Transverse colon (tissue), 4 donors: ENCODE data around the gene PBX4. TPM values are rescaled to one million over a fixed set of nuclear protein-coding genes. Genes with fewer than 3 reads are reported as not detected.

Experiments
- DNase-seq: peaks from one replicate; pipeline ENCODE4 v3.0.0-alpha.2; 2019
- H3K27ac ChIP-seq, 4 donors: fragments of 200-600 bp; sonication (generic); 2 replicates each; pipeline ENCODE4 v1.5.1; 2016 to 2018; ENCODE audit warnings: inconsistent platforms in 4 of 4
- H3K27me3 ChIP-seq: fragments of 200-600 bp; sonication (generic); 2 replicates; pipeline ENCODE4 v1.5.1; 2017; ENCODE audit warnings: inconsistent platforms
- H3K36me3 ChIP-seq, 4 donors: fragments of 200-600 bp; sonication (generic); 2 replicates each; pipeline ENCODE4 v1.5.1; 2017 to 2019; ENCODE audit warnings: inconsistent platforms in 4 of 4
- H3K4me1 ChIP-seq, 4 donors: fragments of 200-600 bp; sonication (generic); 2 replicates each; pipeline ENCODE4 v1.5.1; 2017 to 2020; ENCODE audit warnings: inconsistent platforms in 4 of 4
- H3K4me3 ChIP-seq, 4 donors: fragments of 200-600 bp; sonication (generic); 1 replicate in 1 of 4; 2 replicates in 3 of 4; pipeline versions ENCODE4 v1.5.1 to v1.6.1; 2017 to 2019; ENCODE audit warnings: inconsistent platforms in 4 of 4
- H3K9me3 ChIP-seq, 2 donors: fragments of 200-600 bp; sonication (generic); 2 replicates each; pipeline ENCODE4 v1.5.1; 2017 to 2019; ENCODE audit warnings: inconsistent platforms in 2 of 2
- CTCF ChIP-seq, 5 experiments: fragments of 200-600 bp in 3 of 5; fragments of 450-650 bp in 2 of 5; sonication (generic) in 3 of 5; IDR thresholded peaks; 1 replicate in 2 of 5; 2 replicates in 3 of 5; pipeline ENCODE4 v1.5.1; 2016 to 2017; ENCODE audit warnings: antibody characterized with exemption in 5 of 5, inconsistent platforms in 3 of 5, mild to moderate bottlenecking in 2 of 5, moderate library complexity in 1 of 5
- EP300 ChIP-seq: sonication (generic); formaldehyde crosslinking; IDR thresholded peaks from one replicate; pipeline ENCODE4 v1.6.1; 2017; ENCODE audit warnings: antibody characterized with exemption, low read depth
- POLR2A ChIP-seq: fragments of 450-650 bp; IDR thresholded peaks from one replicate; pipeline ENCODE4 v1.6.1; 2016; ENCODE audit warnings: antibody characterized with exemption, mild to moderate bottlenecking, moderate library complexity
- POLR2AphosphoS5 ChIP-seq, 3 donors: sonication (generic); formaldehyde crosslinking; IDR thresholded peaks; one replicate each; pipeline ENCODE4 v1.6.1; 2016; ENCODE audit warnings: antibody characterized with exemption in 3 of 3
- WGBS, 2 donors: methylation state at CpG; one replicate each; pipeline ENCODE4 v1.1.5; 2018; ENCODE audit warnings: low coverage in 1 of 2; 5-methylcytosine and 5-hydroxymethylcytosine counted together
- in situ Hi-C, 4 donors: fragments of 200-750 bp; cut with MboI; loops; one replicate each; pipeline versions ENCODE4 v1.15.0 to v1.15.1; 2017; ENCODE audit warnings: low sequenced_read_pairs in 3 of 4, low pct_ligation_motif_present in 1 of 4, low pct_unique_long_range_greater_than_20kb in 1 of 4
- intact Hi-C: fragments of 100-400 bp; cut with DNase I; formaldehyde crosslinking; loops from one replicate; pipeline ENCODE4 v1.15.1; 2023; ENCODE audit warnings: low total_unique reads
- total RNA-seq, 4 donors: library from RNA; depleted of rRNA; stranded (reverse); fragments of >200 nt; gene quantifications; one replicate each; pipeline ENCODE4 v1.1.0, GENCODE V29; 2016

The PBX4 gene
- total RNA-seq, 4 donors from 2014 or later: 1.9 to 11.9 (median 5.1) TPM

DNA sequence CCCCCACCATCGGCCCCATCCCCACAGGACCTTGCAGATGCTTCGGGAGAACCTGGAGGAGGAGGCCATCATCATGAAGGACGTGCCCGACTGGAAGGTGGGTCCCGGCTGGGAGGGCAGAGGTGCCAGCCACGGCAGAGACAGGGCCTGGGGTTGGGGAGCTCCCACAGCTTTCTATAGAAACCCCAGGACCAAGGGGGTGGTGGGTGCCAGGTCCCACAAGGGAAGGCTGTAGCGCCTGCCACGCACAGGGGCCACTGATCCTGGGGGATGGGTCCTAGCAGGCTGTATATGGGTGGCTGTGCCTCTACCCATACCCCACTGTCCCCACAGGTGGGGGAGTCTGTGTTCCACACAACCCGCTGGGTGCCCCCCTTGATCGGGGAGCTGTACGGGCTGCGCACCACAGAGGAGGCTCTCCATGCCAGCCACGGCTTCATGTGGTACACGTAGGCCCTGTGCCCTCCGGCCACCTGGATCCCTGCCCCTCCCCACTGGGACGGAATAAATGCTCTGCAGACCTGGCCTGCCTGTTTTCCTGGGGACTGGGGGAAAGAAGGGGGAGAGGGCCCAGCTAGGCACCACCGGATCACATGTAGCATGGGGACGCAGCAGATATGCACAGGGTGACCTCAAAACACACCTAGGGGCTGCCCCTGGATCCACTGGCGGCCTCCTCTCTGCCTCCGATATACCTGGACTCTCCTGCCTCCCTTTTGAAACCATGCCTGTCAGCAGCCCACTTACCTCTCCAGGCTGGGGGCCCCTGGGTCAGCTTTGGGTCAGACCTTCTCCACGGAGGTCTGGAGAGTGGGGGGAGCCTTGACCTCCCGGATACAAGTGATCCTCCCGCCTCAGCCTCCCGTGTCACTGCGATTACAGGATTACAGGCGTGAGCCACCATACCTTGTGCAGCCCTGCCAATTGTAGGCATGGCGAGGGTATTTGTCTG lies 90.5 kb downstream of the PBX4 start:
- H3K4me3 ChIP-seq: no peak overlapping the region
- in situ Hi-C loops (loop anchor here (10.0 to 25.0 kb wide), 4 partner anchors 109 to 759 kb away; partner anchors contain the start of genes GMIP (in 1 of the 4) and LPAR2 (in 1 of the 4)), intact Hi-C loops (loop anchor here (5.0 kb wide), 1 partner anchor 1734 kb away; no protein-coding TSS in a partner anchor)
- 86% methylated on average over 26 of the region's 27 CpGs; no CpG with 5 or more reads in 1 of the 2 donors for WGBS, 2 donors
- H3K4me1 ChIP-seq: peaks cover 0 to 8% (median 7%) of the 10 kb centered on the region in 4 donors
- H3K9me3 ChIP-seq: no peaks in the 10 kb centered on the region
- H3K27ac ChIP-seq: no peak overlapping the region
- peaks cover 0 to 8% (median 0%) of the 10 kb centered on the region in 4 donors for H3K36me3 ChIP-seq
- H3K27me3 ChIP-seq: no peaks in the 10 kb centered on the region
- no peak for DNase-seq
- TF ChIP-seq EP300 (no peak), CTCF (IDR thresholded peaks at IDR 0.05) (no peak), POLR2A (no peak)

- TF ChIP-seq POLR2A: no peak
- TF ChIP-seq CTCF (IDR thresholded peaks at IDR 0.05): no peak
- no peak for TF ChIP-seq EP300
- TF ChIP-seq POLR2AphosphoS5 (IDR thresholded peaks at IDR 0.05): no peak
- peaks cover 0 to 5% (median 4%) of the 10 kb centered on the region in 4 donors for H3K4me1 ChIP-seq
- intact Hi-C loops (loop anchor here (5.0 kb wide), 1 partner anchor 1735 kb away; no protein-coding TSS in a partner anchor), in situ Hi-C loops (loop anchor here (10.0 to 25.0 kb wide), 4 partner anchors 110 to 760 kb away; partner anchors contain the start of genes GMIP (in 1 of the 4) and LPAR2 (in 1 of the 4))
- H3K36me3 ChIP-seq: peaks cover 0 to 8% (median 0%) of the 10 kb centered on the region in 4 donors
- no peaks in the 10 kb centered on the region for H3K9me3 ChIP-seq
- H3K27ac ChIP-seq: no peak overlapping the region
- H3K4me3 ChIP-seq: no peak overlapping the region
- DNase-seq: no peak
- WGBS, 2 donors: 95% methylated on average over 4 to 9 of the region's 9 CpGs
- no peaks in the 10 kb centered on the region for H3K27me3 ChIP-seq
Observed at GRCh38 chr19:19527371-19527656, 91.2 kb downstream of the PBX4 start.

DNA sequence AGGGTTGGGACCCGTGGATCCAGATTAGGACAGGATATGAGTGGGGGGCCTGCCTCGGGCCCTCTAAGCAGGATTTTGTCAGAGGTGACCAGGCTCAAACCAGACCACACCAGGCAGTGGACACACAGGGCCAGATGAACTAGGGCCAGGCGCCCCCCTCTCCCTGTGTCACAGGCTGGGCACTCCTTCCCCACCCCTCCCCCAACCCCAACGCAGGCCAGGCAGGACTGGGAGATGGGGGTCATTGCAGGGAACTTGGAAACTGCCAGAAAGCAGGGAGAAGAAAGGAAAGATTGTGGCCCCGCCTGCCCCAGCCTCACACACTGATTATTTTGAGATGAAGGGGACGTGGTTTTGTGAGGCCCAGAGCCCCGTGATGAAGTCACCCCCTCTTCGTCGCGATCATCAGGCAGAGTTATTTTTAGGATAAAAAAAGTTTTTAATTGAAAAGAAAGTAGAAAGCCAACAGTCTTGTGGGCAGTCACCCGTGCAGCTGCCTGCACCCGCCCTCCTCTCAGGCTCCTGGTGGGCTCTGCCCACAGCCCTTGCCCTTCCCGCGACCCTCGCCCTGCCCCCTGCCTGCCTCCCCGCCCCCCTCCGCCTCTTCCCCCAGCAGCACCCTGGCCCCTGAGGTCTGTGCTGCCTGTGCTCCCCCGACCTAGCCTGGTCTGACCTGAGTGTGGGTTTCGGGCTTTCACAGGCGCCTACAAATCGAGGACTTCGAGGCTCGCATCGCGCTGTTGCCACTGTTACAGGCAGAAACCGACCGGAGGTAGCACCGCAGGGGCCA lies 91.7 kb downstream of the PBX4 start:
- WGBS, 2 donors: 59 to 85% methylated on average over 6 to 28 of the region's 28 CpGs
- in situ Hi-C loops: loop anchor here (10.0 to 25.0 kb wide), 4 partner anchors 111 to 761 kb away; partner anchors contain the start of genes GMIP (in 1 of the 4) and LPAR2 (in 1 of the 4)

DNA sequence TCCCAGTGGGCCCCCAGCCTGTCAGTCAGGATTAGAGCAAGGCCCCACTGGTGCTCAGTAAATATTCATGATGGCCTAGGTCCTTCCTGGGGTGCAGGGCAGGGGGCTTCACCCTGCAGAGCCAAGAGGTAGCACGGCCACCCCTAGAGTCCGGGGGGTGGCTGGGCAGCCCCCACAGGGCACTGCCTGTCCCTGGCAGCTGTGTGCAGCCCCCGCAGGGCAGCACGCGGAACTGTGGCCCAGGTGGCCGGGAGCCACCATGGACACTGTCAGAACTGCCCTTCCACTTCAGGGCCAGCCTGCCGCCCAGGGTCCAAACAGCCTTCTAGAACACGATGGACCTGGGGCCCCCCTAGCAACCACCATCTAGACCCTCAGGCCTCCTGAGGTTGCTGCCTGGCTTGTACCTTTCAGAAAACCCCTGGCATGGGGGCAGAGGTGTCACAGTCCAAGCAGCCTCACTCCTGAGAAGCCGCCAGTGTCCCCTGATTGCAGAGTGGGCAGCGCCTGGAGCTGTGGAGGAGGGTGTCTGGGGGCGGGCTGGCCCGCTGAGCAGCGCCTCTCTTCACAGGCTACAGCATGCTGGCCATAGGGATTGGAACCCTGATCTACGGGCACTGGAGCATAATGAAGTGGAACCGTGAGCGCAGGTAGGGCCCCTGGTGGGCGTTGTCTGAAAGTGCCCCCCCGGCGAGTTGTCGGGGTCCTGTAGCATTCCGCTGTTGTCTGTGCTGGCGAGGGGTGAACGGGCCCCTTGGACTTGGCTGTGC lies 92.7 kb downstream of the PBX4 start:
- H3K36me3 ChIP-seq: peaks cover 0 to 8% (median 0%) of the 10 kb centered on the region in 4 donors
- H3K27ac ChIP-seq: no peak overlapping the region
- H3K27me3 ChIP-seq: no peaks in the 10 kb centered on the region
- no peaks in the 10 kb centered on the region for H3K9me3 ChIP-seq
- intact Hi-C loops: loop anchor here (5.0 kb wide), 1 partner anchor 1737 kb away; no protein-coding TSS in a partner anchor
- no peak for DNase-seq
- H3K4me3 ChIP-seq: no peak overlapping the region
- no peaks in the 10 kb centered on the region for H3K4me1 ChIP-seq
- in situ Hi-C loops: loop anchor here (10.0 to 25.0 kb wide), 4 partner anchors 112 to 762 kb away; partner anchors contain the start of genes GMIP (in 1 of the 4) and LPAR2 (in 1 of the 4)
- WGBS, 2 donors: 89% methylated on average over 22 of the region's 23 CpGs; no CpG with 5 or more reads in 1 of the 2 donors
- TF ChIP-seq EP300 (no peak), POLR2AphosphoS5 (IDR thresholded peaks at IDR 0.05) (no peak), POLR2A (no peak), CTCF (IDR thresholded peaks at IDR 0.05) (no peak)

More for the DNA sequence above, 91.7 kb downstream of the PBX4 start:
- H3K27me3 ChIP-seq: no peaks in the 10 kb centered on the region
- DNase-seq: no peak
- TF ChIP-seq EP300: no peak
- no peak for TF ChIP-seq POLR2AphosphoS5 (IDR thresholded peaks at IDR 0.05)
- no peak for TF ChIP-seq POLR2A
- intact Hi-C loops: loop anchor here (5.0 kb wide), 1 partner anchor 1736 kb away; no protein-coding TSS in a partner anchor
- H3K27ac ChIP-seq: no peak overlapping the region
- H3K9me3 ChIP-seq: no peaks in the 10 kb centered on the region
- no peak overlapping the region for H3K4me3 ChIP-seq
- peaks cover 0 to 8% (median 0%) of the 10 kb centered on the region in 4 donors for H3K36me3 ChIP-seq
- no peaks in the 10 kb centered on the region for H3K4me1 ChIP-seq
